GM06990 (cell line): ENCODE results near the gene SHTN1.

Source experiments
- DNase-seq: peaks from one replicate; pipeline ENCODE4 v3.0.0-alpha.2; 2011; ENCODE audit not compliant: insufficient read length; ENCODE audit errors: extremely low read depth
- H3K27me3 ChIP-seq: replicated peaks from 2 replicates; pipeline ENCODE4 v1.6.0; 2011; ENCODE audit warnings: low read length; ENCODE audit not compliant: control insufficient read depth, insufficient read depth
- H3K36me3 ChIP-seq: 2 replicates; pipeline ENCODE4 v1.5.1; 2011; ENCODE audit warnings: low read length; ENCODE audit not compliant: control insufficient read depth, insufficient read depth
- H3K4me3 ChIP-seq: replicated peaks from 2 replicates; pipeline ENCODE4 v1.5.1; 2011; ENCODE audit warnings: low read depth, mild to moderate bottlenecking, control low read depth, low read length
- CTCF ChIP-seq: IDR thresholded peaks from 2 replicates; pipeline ENCODE4 v1.5.1; 2011; ENCODE audit warnings: low read length, control low read depth, mild to moderate bottlenecking, inconsistent platforms; ENCODE audit not compliant: insufficient read depth, poor library complexity, severe bottlenecking

SHTN1 gene

GRCh38 chr10:116833986-116834985 is 170.7 kb downstream of the SHTN1 start:
- no peak for TF ChIP-seq CTCF
- no peaks in the 10 kb centered on the region for H3K27me3 ChIP-seq
- DNase-seq = no peak
- H3K36me3 ChIP-seq = no peaks in the 10 kb centered on the region
- H3K4me3 ChIP-seq = no peak overlapping the region

GRCh38 chr10:116831790-116832189 is 173.2 kb downstream of the SHTN1 start:
- H3K36me3 ChIP-seq = no peaks in the 10 kb centered on the region
- no peak for TF ChIP-seq CTCF
- no peak overlapping the region for H3K4me3 ChIP-seq
- no peaks in the 10 kb centered on the region for H3K27me3 ChIP-seq
- no peak for DNase-seq
